GM21576 (cell line): ENCODE results near the gene GTPBP10.
"Not testable (repeated sequence)": the region's sequence is repeated elsewhere in the genome, so short reads cannot be mapped to it uniquely, and the experiment has no call there.

Experiments
- ATAC-seq: cut with Tn5 transposase; IDR thresholded peaks from one replicate; pipeline ENCODE4 v1.9.1; 2021; ENCODE audit warnings: mild to moderate bottlenecking, moderate library complexity; ENCODE audit not compliant: unreplicated experiment

The GTPBP10 gene, protein sequence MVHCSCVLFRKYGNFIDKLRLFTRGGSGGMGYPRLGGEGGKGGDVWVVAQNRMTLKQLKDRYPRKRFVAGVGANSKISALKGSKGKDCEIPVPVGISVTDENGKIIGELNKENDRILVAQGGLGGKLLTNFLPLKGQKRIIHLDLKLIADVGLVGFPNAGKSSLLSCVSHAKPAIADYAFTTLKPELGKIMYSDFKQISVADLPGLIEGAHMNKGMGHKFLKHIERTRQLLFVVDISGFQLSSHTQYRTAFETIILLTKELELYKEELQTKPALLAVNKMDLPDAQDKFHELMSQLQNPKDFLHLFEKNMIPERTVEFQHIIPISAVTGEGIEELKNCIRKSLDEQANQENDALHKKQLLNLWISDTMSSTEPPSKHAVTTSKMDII

DNA sequence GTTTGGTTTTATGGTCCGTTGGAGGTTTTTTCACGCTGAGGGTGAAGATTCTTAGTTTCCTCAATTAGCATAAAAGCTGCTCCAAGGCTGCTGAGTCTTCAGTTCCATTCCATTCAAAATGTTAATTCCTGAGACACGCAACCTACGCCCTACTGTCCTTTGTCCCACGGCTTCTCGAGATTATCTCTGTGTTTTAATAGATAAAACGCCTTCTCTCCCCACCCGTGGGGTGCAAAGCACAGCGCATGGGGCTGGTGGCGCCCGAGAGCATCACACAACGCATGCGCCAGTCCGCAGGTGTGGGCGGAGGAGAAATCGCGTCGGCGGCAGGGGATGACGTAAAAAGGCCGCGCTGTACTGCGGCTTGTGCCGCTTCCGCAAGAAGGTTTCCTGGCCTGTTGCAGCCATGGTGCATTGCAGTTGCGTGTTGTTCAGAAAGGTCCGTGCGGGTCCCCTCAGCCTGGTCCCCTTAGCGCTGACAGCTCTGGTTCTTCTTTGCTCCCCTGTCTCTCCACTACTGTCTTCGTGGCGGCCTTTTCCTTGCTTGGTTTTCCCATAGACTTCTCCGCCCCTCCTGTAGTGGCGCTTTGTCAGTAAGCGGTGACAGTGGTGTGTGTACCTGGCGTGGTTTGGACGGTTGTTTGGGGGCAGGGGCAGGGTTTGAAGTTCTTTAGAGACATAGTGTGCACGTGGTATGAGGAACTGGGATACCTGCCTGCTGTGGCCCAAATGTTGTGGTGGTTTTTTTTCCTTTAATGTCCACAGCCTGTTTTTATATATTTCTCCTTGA is at the start of gene GTPBP10:
TSS of gene GTPBP10 (plus strand) at position 381 of the 790 bp plus-strand sequence. CDS start at position 407, 26 bp downstream.
- ATAC-seq: peak; percentile 98

DNA sequence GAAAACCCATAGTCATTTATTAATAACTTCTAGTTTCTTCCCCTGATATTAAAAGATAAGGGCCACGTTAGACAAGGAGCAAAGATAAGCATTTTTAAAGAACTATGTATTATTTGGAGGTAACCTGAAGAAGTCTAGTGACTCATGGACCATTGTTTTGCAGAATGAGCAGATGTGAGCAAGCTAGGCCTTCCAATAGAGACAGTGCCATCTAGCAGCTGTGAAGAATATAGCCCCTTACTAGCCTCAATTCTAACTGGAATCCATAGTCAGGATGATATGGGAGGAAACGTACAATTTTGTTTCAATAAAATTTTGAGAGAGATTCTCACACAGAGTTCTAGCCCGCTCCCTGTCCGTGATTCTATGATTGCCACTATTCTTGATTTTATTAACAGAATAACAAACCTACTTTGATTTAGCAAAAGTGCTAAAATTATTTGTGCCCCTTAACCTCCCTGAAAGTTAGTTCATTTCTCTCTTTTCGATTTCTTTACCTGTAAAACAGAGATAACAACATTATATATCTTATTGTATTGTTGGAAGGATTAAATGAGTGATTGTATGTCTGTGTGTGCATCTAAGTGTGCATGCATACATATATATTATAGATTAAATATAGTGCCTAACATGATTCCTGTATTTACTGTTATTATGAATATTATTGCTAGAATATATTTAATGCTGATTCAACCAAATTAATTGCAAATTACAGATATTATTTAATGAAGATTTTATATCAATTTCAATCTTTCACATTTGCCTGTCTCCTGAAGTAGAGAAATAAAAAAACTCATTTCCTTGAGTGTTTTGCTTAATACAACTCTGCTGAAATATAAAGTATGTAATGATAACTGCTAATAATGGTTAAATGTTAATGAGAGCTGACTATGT is 48.1 kb upstream of the GTPBP10 start:
- ATAC-seq: peak; percentile 90

DNA sequence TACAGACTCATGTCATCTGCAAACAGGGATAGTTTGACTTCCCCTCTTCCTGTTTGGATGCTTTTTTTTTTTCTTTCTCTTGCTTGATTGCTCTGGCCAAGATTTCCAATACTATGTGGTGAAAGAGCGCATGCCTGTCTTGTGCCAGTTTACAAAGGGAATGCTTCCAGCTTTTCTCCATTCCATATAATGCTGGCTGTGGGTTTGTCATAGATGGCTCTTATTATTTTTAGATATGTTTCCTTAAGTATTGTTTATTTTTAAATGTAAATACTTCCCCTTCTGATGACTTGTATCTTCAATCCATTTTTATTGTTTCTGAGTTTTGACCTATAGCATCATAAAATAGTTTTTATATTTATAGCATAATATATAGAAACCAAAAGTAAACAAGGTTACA is 43.3 kb upstream of the GTPBP10 start:
- ATAC-seq: no peak

DNA sequence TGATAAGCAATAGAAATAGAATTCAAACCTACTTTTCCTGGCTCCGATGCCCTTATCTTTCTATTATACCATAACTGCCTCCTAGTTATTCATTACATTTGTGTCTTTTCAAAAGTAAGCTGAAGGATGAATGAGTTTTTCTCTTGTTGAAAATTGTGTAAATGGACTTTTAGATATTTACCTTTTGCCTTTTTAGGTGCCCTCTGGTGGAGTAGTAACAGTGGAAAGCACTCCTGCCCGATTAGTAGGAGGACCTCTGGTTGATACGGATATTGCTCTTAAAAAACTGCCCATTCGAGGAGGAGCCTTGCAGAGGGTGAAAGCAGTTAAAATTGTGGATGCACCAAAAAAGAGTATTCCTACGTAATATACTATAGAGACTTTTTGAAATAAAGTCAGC is 36.6 kb upstream of the GTPBP10 start:
- ATAC-seq: no peak

DNA sequence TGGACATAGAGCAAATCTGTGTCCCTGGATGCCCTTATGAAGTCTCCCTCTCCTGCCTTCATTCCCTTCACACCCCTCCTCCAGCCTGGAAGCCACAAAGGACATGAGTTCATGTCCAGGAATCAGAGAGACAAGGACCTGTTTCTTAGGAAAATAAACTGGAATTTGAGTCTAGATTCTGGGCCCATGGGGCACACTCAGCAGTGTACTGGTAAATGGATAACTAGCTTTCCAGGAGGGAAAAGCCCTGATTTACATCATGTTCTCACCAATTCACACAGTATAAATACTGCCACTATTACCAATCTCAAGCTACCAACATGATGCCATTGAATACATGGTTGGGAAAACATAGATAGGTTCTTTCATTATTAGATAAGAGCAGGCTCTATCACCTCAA is 35.3 kb upstream of the GTPBP10 start:
- no peak for ATAC-seq

DNA sequence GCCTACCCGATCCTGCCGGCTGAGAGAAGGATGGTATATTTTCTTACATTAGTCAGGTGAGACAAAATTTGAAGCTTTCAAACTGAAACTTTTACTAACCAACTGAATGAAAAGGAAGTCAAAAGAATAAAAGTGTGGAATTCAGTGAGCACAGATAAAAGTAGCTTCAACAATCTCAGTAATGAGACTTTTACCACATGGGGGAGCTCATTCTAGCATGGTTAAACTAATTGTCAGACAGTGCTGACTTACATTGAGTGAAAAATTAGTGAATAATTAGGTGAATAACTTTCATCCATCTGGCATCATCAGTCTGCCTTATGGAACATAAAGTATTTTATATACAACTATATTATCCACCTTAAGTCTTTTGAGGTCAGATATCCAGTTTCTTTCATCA is 33.8 kb upstream of the GTPBP10 start:
- no peak for ATAC-seq

DNA sequence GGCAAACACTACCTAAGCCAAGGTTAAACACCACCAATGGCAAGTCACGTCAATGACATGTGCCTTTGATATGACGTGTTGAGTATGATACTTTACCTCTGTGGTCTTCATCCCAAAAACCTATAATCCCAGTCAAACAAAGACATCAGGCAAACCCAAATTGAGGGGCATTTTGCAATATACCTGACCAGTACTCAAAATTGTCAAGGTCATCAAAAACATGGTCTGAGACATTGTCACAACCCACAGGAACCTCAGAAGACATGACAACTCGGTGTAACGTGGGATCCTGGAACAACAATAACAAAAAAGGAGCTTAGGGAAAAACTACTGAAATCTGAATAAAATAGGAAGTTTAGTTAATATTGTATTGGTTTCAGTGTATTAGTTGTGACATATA is 32.6 kb upstream of the GTPBP10 start:
- ATAC-seq: no peak

DNA sequence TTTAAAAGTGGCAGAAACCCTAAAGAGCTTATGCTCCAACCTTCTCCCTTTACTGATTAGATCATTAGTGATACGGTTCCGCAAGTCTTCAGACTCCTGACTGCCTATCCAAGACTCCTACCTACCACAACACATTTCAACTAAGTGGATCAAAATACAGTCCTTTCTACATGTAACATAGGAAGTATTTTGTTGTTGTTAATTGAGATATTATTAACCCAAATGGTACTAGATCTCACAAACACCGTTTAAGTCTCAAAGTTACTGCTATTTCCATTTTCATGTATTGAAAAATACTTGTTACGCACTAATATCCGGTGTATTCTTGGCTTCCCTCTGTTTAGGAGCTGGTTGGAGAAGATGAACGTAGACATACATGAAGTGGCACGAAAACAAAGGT is 26.5 kb upstream of the GTPBP10 start:
- ATAC-seq: no peak

DNA sequence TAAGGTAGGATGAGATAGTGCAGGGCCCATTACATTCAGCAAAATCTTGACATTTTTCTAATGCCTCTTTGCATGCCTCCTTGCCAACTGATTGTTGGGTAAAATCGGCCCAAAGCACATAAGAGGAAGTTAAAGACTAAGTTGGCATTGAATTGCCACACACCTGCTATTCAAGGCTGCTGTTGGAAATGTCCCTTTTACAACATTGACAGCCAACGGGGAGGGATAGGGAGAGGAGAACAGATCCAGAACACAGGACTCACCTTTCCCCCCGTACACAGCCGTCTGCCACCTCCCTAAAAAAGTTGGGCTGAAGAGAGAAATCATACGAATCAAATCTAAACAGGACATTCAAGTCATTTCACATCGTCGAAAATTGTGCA is 26.1 kb upstream of the GTPBP10 start:
- no peak for ATAC-seq

DNA sequence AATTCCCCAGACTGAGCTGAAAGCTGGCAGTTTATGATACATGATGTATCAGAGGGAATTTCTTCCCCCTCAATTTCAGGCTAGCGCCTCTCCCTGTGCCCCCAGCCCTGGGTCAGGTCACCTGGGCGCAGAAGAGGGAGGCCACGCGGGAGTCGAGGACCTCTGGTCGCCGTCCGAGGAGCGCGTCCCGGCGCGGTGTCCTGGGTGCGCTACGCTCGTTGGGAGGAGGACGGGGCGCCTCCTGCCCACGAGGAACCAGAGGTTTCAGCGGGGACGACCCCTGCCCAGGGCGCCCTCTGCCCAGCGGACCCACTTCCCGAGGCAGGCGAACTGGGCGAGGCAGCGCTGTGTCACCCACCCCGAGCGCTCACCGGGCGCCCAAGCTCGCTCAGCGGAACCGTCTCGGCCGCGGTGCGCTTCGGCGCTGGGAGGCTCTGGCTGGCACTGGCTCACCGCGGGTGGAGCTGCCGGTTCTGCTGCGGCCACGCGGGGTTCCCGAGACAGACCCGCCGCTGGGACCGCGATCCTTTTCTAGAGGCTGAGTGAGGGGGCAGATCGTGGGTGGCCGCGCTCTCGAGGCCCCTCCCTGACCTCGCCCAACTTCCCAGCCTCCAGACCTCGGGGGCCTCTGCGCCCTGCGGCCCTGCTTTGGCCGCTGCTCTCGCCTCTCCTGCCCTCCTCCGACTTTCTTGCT is 25.6 kb upstream of the GTPBP10 start, which contains the start of gene FAM237B:
TSS of gene FAM237B (minus strand) at position 504 of the 694 bp plus-strand sequence. CDS start 1,556 bp downstream, outside the sequence.
- no peak for ATAC-seq

DNA sequence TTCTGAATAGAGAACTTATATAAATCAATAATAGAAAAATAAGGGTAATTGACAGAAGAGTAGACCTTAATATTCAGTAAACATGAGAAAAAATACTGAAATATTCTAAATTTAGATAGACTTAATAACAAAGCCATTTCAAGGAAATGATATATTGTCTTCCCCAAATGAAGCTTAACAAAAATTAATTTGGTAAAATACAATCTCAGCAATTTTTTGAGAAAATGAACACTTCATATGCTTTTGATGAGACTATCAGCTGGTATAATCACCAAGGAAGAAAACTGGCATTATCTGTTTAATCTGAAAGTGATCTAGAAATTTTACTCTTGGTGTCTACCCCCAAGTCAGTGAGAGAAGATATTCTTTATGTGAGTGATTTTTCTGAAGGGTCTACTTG is 23.7 kb upstream of the GTPBP10 start:
- ATAC-seq: no peak

DNA sequence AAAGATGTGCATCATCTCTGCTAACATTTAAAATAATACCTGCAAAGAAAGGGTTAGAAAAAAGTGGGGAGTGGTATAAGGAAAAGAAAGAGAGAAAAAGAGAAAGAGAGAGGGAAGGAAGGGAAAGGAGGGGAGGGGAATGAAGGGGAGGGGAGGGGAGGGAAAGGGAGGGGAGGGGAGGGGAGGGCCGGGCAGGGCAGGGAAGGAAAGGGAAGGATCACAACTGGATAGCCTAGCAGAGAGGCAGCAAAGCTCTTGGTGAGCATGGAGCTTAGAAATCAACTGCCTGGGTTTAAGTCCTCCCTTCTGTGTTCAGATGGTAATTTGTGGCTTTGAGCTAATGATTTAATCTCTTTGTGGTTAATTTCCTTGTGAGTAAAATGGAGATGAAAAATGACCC is 20.0 kb upstream of the GTPBP10 start:
- no peak for ATAC-seq

DNA sequence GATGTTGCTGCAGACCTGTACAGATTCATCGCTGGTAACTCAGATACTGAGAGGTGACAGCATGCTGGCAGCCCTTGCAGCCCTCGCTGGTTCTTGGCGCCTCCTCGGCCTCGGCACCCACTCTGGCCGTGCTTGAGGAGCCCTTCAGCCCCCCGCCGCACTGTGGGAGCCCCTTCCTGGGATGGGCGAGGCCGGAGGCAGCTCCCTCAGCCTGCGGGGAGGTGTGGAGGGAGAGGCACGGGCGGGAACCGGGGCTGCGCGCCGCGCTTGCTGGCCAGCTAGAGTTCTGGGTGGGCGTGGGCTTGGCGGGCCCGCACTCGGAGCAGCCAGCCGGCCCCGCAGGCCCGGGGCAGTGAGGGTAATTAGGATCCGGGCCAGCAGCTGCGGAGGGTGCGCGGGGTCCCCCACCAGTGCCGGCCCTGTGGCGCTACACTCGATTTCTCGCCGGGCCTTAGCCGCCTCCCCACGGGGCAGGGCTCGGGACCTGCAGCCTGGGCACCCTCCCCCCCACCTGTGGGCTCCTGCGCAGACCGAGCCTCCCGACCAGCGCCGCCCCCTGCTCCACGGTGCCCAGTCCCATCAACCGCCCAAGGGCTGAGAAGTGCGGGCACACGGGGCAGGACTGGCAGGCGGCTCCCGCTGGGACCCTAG is 12.2 kb upstream of the GTPBP10 start:
- ATAC-seq: no peak

DNA sequence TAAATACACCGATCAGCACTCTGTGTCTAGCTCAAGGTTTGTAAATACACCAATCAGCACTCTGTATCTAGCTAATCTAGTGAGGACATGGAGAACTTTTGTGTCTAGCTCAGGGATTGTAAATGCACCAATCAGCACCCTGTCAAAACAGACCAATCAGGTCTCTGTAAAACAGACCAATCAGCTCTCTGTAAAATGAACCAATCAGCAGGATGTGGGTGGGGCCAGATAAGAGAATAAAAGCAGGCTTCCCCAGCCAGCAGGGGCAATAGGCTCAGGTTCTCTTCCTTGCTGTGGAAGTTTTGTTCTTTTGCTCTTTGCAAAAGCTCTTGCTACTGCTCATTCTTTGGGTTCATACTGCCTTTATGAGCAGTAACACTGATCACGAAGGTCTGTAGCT is 11.6 kb upstream of the GTPBP10 start:
- not testable (repeated sequence) for ATAC-seq

DNA sequence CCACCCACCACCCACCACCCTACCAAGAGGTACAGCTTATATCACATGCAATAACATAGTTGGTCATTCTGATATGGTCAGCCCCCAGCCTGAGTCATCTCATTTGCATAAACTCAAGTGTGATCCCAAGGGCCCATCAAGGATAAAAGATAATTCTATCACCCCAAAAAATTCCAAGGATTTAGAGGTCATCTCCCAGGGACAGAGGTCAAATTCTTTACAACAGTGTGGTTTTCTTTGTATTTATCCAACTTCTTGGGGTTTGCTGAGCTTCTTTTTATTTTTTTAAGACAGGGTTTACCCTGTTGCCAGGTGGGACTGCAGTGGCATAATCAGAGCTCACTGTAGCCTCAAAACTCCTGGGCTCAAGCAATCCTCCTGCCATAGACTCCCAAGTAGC is 9.4 kb upstream of the GTPBP10 start:
- no peak for ATAC-seq

DNA sequence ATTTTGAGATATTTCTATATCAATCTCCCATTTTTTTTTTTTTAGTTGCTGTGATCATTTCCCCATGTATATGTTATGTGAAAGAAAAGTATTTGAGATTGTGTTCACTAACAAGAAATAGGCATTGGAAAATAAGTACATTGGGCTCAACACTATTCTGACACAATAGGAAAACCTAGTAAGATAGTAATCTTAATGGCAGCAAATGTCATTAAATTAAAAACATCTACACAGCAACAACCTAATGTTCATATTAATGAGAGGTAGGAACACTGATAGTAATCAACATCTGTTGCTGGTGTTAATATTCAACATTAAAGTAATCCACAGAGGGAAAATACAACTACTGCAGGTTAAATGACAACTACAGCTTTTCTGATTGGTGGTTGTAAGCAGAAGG is 1.5 kb upstream of the GTPBP10 start:
- no peak for ATAC-seq

DNA sequence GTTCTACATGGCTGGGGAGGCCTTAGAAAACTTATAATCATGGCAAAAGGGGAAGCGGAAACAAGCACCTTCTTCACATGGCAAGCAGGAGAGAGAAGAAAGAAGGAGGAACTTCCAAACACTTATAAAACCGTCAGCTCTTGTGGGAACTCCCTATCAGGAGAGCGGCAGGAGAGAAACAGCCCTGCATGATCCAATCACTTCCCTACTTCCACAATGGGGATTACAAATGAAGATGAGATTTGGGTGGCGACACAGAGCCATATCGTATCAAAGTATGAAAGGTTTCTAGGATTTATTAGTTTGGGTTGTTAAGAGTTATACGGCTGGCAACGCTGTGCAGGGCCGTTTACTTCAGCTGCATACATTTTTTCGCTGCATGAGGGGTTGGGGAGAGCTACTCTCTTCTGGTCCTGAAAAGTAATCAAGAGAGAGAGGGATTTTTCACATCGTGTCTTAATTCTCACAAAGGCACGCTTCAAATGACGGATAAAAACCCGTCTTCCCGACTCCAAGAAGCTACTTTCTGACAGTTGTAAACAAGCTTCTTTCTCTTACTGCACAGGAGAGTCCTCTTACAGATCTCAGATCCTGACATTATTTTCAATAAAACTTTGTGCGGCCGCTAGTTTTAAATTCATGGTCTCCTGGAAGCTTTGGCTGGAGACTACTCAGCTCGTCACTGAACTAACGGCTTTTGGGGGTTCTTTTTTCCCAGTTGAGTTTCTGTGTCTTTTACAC is 751 bp upstream of the GTPBP10 start:
- ATAC-seq: peak; percentile 3

DNA sequence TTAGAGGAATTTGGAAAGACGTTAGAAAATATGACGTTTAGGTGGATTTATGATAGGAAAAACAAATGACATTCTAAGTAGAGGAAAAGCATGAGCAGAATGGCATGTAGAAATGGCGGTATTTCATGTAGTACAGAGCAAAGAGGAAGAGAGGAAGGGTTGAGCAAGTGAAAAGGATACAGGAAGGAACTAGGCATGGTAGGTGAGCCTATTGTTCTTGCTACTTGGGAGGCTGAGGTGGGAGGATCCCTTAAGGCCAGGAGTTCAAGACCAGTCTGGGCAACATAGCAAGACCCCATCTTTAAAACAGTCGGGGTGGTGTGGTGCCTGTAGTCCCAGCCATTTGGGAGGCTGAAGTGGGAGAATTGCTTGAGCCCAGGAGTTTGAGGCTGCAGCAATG is 1.2 kb downstream of the GTPBP10 start:
- ATAC-seq: no peak

DNA sequence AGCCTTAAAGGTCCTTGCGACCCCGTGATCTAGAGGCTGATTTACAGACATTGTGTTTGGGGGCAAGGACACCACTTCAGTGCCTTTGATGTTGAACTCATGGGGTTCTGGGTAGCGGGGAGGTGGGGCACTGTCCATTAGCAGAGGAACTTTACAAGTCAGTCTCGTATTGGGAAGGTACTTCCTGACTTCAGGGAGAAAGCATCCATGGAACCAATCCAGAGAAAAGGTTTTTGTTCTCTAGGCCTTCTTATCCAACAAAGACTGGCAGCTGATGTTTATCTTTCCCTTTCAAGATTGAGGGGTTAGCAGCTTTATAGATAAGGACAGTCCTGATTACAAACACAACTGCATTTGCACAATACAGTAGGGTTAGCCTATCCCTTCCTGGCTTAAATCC is 2.8 kb downstream of the GTPBP10 start:
- no peak for ATAC-seq
